Kidney epithelial cell (primary cell): ENCODE measurements around the gene NRAP. TPM values are rescaled to one million over a fixed set of nuclear protein-coding genes. Genes with fewer than 3 reads are reported as not detected.

Experiments used
- DNase-seq: peaks from one replicate; pipeline ENCODE4 v3.0.0-alpha.2; 2010; ENCODE audit warnings: low read depth
- H3K27me3 ChIP-seq: 2 replicates; pipeline ENCODE4 v1.6.0; 2011; ENCODE audit warnings: low read length; ENCODE audit not compliant: control insufficient read depth, insufficient read depth
- H3K36me3 ChIP-seq: 2 replicates; pipeline ENCODE4 v1.5.1; 2011; ENCODE audit warnings: low read length; ENCODE audit not compliant: control insufficient read depth, insufficient read depth
- H3K4me3 ChIP-seq: 2 replicates; pipeline ENCODE4 v1.5.1; 2011; ENCODE audit warnings: low read depth, mild to moderate bottlenecking, control low read depth, low read length
- total RNA-seq: library from RNA; depleted of rRNA; stranded (reverse); fragments of >200 nt; gene quantifications from 2 replicates; pipeline ENCODE4 v1.2.3, GENCODE V29; 2015
- TF ChIP-seq, protein P1 (sequence below): IDR thresholded peaks from 2 replicates; pipeline ENCODE4 v1.5.1; 2011; ENCODE audit warnings: mild to moderate bottlenecking, moderate library complexity, low read length, control low read depth, inconsistent platforms; ENCODE audit not compliant: insufficient read depth, poor library complexity, severe bottlenecking

Gene NRAP
- total RNA-seq, 1 donor from 2014 or later: not detected

GRCh38 chr10:113554214-113554613 is 109.6 kb downstream of the NRAP start:
- Histone ChIP-seq H3K27me3 (peaks cover 2% of the 10 kb centered on the region), H3K4me3 (no peak overlapping the region), H3K36me3 (no peaks in the 10 kb centered on the region)
- TF ChIP-seq, protein P1, sequence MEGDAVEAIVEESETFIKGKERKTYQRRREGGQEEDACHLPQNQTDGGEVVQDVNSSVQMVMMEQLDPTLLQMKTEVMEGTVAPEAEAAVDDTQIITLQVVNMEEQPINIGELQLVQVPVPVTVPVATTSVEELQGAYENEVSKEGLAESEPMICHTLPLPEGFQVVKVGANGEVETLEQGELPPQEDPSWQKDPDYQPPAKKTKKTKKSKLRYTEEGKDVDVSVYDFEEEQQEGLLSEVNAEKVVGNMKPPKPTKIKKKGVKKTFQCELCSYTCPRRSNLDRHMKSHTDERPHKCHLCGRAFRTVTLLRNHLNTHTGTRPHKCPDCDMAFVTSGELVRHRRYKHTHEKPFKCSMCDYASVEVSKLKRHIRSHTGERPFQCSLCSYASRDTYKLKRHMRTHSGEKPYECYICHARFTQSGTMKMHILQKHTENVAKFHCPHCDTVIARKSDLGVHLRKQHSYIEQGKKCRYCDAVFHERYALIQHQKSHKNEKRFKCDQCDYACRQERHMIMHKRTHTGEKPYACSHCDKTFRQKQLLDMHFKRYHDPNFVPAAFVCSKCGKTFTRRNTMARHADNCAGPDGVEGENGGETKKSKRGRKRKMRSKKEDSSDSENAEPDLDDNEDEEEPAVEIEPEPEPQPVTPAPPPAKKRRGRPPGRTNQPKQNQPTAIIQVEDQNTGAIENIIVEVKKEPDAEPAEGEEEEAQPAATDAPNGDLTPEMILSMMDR: no peak
- no peak for DNase-seq

- Histone ChIP-seq H3K4me3 (no peak overlapping the region), H3K36me3 (no peaks in the 10 kb centered on the region), H3K27me3 (no peaks in the 10 kb centered on the region)
- no peak for DNase-seq
- TF ChIP-seq, protein P1: no peak
Observed at GRCh38 chr10:113553149-113553548, 110.7 kb downstream of the NRAP start.

- DNase-seq: peak; percentile 54
- H3K36me3 ChIP-seq: no peaks in the 10 kb centered on the region
- no peaks in the 10 kb centered on the region for H3K27me3 ChIP-seq
- TF ChIP-seq, protein P1: no peak
- H3K4me3 ChIP-seq: no peak within 1 kb of the TSS
Observed at GRCh38 chr10:113552701-113553100, 111.1 kb downstream of the NRAP start, which contains the start of gene HABP2. HABP2 (plus strand) TSS chr10:113553053; CDS start chr10:113553122, 69 bp downstream.

GRCh38 chr10:113552014-113552413 is 111.8 kb downstream of the NRAP start:
- no peak for DNase-seq
- TF ChIP-seq, protein P1: no peak
- H3K27me3 ChIP-seq: no peaks in the 10 kb centered on the region
- no peaks in the 10 kb centered on the region for H3K36me3 ChIP-seq
- no peak overlapping the region for H3K4me3 ChIP-seq

DNA sequence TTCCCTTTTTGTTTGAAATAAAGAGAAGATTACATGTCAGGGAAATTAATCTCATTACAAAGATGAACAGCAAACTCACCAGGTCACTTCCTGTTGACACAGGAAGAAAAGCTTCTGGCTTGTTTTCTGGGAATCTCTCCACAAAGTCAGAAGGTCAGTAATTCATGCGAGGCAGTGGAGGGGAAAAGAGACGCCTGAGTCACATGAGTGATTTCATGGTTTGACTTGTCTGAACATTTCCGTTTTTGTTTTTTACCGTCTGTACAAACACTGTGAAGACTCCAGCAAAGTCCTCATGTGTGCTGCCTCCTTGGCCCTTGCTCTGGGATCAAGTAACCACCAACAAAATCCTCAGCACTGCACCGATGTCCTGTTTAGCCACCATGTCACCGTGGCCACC is 113.5 kb downstream of the NRAP start:
- TF ChIP-seq, protein P1: no peak
- peak; percentile 70 for DNase-seq
- Histone ChIP-seq H3K4me3 (no peak overlapping the region), H3K36me3 (no peaks in the 10 kb centered on the region), H3K27me3 (no peaks in the 10 kb centered on the region)

DNA sequence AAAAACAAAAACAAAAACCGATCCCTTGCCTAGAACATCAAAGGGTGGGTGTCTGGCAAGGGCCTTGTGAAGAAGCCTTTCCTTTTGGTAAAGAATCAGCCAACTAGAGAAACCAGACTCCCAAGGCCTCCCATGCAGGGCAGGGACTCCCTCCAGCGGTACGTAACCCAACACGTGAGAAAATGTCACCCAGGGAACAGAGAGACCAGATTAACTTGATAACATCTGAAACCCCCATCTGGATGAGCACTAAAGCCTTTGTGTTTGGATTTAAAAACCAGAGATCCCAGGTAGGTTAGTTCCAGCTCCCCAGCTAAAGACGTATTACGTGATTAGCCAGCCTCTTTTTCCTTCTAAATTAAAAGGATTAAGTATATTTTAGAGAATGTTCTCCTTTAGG is 114.0 kb downstream of the NRAP start:
- TF ChIP-seq, protein P1: no peak
- no peaks in the 10 kb centered on the region for H3K27me3 ChIP-seq
- DNase-seq: no peak
- no peak overlapping the region for H3K4me3 ChIP-seq
- H3K36me3 ChIP-seq: no peaks in the 10 kb centered on the region
